ENCODE measurements around the gene RAB8B.

DNA sequence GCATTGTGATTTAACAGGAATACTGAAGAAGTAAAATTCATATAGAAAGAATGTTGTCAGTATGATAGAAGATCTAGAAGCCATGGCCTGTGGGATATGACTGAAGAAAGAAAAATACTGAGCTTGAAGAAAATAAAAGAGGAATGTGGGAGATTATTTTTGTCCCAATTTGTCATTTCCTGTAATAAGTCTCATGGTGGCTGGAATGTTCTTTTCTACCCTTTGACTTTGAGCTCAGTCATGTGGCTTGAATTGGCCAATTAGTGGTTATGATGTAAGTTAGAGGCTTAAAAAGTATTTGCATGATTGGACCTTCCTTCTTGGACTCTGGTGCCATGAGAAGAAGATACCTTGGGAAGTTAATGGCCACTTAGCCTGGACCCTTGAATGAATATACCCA is 102.1 kb downstream of the RAB8B start:
- TF ChIP-seq, protein P1, sequence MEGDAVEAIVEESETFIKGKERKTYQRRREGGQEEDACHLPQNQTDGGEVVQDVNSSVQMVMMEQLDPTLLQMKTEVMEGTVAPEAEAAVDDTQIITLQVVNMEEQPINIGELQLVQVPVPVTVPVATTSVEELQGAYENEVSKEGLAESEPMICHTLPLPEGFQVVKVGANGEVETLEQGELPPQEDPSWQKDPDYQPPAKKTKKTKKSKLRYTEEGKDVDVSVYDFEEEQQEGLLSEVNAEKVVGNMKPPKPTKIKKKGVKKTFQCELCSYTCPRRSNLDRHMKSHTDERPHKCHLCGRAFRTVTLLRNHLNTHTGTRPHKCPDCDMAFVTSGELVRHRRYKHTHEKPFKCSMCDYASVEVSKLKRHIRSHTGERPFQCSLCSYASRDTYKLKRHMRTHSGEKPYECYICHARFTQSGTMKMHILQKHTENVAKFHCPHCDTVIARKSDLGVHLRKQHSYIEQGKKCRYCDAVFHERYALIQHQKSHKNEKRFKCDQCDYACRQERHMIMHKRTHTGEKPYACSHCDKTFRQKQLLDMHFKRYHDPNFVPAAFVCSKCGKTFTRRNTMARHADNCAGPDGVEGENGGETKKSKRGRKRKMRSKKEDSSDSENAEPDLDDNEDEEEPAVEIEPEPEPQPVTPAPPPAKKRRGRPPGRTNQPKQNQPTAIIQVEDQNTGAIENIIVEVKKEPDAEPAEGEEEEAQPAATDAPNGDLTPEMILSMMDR (conservative IDR thresholded peaks at IDR 0.05), result no peak
- TF ChIP-seq EZH2 (IDR thresholded peaks at IDR 0.05; ENCODE audit: low read depth), result no peak
